Sigmoid colon (tissue), 4 donors: ENCODE results near the gene PSMB7.

Source experiments
- POLR2A ChIP-seq, 2 donors: fragments of 450-650 bp; IDR thresholded peaks; one replicate each; pipeline ENCODE4 v1.6.1; 2016; ENCODE audit warnings: antibody characterized with exemption in 2 of 2, mild to moderate bottlenecking in 2 of 2, moderate library complexity in 2 of 2
- POLR2AphosphoS5 ChIP-seq, 4 donors: sonication (generic); formaldehyde crosslinking; IDR thresholded peaks; one replicate each; pipeline ENCODE4 v1.6.1; 2017; ENCODE audit warnings: antibody characterized with exemption in 4 of 4
- TF ChIP-seq, protein P1 (sequence below), 4 experiments: fragments of 450-650 bp in 3 of 4; fragments of 200-600 bp in 1 of 4; IDR thresholded peaks; one replicate each; pipeline ENCODE4 v1.5.1; 2016 to 2019; ENCODE audit warnings: antibody characterized with exemption in 4 of 4, mild to moderate bottlenecking in 3 of 4, moderate library complexity in 2 of 4

DNA sequence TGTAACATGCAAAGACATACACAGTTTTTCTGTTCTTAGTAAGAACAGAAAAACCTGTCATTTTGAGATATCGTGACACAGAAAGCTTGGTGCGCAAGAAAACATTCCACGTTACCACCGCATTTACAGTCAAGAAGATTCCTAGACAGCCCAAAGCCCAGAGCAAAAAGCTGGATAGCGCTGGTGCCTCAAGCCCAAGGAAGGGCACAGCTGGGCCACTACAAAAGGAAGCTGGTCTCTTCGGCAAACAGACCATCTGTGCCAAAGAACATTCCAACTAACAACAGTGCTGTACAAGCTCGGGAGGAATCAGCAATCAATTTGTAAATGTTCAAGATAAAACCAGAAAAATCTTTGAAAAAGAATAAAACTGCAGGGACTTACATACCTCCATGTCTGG is 31.0 kb downstream of the PSMB7 start:
- TF ChIP-seq, protein P1, sequence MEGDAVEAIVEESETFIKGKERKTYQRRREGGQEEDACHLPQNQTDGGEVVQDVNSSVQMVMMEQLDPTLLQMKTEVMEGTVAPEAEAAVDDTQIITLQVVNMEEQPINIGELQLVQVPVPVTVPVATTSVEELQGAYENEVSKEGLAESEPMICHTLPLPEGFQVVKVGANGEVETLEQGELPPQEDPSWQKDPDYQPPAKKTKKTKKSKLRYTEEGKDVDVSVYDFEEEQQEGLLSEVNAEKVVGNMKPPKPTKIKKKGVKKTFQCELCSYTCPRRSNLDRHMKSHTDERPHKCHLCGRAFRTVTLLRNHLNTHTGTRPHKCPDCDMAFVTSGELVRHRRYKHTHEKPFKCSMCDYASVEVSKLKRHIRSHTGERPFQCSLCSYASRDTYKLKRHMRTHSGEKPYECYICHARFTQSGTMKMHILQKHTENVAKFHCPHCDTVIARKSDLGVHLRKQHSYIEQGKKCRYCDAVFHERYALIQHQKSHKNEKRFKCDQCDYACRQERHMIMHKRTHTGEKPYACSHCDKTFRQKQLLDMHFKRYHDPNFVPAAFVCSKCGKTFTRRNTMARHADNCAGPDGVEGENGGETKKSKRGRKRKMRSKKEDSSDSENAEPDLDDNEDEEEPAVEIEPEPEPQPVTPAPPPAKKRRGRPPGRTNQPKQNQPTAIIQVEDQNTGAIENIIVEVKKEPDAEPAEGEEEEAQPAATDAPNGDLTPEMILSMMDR (IDR thresholded peaks at IDR 0.05): no peak
- TF ChIP-seq POLR2AphosphoS5 (IDR thresholded peaks at IDR 0.05) (no peak), POLR2A (IDR thresholded peaks at IDR 0.05) (no peak)
